ENCODE results near the gene BAMBI.

Gene BAMBI

DNA sequence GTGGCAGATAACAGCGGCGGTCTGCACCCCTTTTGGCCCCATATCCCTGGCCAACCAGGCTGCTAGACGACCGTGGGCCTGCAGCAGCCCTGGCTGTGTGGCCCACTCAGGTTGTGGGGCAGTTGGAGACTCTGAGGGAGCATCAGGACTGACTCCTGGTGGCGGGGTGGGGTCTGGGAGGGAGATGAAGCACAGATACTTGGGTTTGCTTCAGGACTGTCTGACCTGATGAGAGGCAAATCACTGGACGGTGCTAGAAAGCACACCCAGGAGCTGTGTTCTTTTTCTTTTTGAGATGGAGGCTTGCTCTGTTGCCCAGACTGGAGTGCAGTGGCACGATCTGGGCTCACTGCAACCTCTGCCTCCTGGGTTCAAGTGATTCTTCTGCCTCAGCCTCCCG lies 28.2 kb downstream of the BAMBI start:
- DNase-seq (ENCODE audit: low read depth), result no peak

DNA sequence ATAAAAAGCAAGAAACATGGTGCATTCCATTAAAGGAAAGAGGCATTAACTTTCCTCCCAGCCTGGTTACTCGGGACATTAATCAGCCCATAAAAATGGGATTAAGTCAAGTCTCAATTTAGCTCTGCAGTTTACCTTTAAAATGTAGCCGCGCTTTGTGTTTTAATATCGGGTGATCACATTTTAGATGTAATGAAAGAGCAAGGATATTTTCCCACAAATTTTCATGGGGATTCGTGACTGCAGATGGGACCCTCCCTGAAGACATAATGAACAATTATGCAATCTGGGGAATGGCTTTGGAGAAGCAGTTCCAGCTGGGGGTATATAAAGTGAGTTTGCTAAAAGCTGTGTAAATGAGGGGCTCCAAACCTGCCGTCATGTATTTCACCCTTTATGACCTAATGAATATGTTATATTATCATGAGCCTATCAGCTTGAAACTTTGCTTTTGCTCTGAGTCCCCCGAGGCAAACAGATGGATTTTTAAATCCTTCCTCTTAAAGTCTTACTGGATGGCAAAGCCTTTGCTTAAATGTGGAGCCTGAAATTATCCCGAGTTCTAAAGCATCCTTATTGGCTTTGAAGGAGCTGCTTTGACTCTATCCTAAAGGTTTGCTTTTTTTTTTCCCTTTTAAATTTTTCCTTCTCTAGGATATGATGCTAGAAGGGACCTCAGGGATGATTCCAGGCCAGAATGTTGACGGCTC lies 31.8 kb downstream of the BAMBI start:
- no peak for DNase-seq (ENCODE audit: low read depth)

DNA sequence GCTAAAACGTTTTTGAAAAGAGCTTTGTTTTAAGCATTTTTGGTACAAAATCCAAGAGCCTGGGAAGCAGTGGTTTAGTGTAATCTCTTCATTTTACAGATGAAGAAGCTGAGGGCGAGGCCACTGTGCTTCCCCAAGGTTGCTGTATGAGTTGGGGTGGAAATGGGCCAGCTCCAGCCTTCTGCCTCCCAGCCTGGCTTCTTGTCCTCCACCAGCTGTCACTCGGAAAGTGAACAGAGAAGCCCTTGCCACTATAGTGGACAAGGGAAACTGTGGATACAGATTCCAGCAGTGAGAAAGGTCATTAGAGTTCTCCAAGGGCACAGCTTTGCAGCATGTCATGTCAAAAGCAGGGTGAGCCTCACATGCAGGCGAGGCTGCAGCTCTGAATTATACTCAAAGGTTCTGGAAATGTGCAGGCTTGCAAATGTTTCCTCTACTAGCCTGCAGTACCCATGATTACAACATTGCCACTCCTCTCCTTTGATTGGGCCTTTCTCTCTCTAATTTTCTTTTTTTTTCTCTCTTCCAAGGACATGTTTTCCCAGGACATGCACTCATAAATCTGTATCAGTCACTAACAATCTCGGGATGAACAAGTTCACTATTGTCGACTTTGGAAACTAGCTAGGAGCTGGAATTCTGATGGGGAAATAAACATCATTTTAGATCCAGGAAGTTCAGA lies 33.0 kb downstream of the BAMBI start:
- DNase-seq (ENCODE audit: low read depth), result no peak

DNA sequence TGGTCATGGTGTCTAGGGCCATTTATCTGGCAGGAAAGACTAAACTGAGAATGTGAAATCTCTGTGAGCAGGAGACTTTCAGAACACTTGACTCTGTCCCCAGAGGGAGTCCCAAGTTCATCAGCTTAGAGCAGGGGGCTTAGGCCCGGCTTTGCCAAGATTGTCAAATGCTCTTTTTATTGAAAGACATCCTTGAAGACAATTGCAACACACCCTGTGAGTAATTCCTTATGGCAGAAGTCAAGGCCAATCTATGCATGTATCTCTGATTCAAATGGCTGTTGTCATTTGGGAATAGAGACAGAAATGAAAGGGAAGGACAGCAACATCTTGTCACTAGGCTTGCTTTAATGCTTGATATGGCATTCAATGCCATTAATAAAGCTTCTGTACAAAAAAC lies 33.7 kb downstream of the BAMBI start:
- DNase-seq (ENCODE audit: low read depth), result no peak

DNA sequence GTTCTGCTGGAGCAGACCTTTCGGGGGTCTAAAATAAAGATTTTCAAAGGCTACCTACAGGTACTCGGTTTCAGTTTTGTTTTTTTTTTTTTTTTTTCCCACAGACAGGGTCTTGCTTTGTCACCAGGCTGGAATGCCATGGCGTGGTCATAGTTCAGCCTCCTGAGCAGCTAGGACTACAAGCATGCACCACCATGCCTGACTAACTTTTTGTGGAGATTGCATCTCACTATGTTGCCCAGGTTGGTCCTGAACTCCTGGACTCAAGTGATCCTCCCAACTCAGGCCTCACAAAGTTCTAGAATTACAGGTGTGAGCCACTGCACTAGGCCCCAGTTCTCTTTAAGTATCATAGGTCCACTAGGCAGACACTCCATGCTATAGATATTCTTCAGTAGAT lies 34.5 kb downstream of the BAMBI start:
- no peak for DNase-seq (ENCODE audit: low read depth)

DNA sequence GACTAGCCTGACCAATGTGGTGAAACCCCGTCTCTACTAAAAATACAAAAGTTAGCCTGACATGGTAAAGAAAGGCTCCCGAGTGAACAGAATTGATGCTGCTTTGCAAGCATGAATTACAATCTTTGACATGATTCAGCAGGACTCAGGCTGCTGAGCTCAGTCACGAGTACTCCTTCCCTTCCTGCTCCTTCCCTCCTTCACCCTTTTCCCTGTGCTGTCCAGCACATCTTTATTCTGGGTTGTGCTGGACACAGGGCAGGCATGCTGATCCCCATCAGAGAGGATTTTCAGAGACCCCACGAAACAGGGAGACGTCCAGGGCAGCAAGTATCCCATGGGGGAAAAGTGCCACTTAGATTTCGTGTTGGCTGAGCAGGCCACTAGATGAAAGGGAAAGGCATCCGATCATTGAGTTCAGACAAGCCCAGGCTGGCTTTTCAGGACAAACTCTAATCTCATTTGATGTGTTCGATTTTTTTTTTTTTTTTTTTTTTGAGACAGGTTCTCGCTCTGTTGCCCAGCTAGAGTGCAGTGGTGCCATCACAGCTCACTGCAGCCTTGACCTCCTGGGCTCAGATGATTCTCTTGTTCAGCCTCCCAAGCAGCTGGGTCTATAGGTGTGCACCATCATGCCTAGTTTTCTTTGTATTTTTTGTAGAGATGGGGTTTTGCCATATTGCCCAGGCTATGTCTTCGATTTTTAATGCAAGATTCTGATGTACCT lies 36.5 kb downstream of the BAMBI start:
- DNase-seq (ENCODE audit: low read depth), result no peak

DNA sequence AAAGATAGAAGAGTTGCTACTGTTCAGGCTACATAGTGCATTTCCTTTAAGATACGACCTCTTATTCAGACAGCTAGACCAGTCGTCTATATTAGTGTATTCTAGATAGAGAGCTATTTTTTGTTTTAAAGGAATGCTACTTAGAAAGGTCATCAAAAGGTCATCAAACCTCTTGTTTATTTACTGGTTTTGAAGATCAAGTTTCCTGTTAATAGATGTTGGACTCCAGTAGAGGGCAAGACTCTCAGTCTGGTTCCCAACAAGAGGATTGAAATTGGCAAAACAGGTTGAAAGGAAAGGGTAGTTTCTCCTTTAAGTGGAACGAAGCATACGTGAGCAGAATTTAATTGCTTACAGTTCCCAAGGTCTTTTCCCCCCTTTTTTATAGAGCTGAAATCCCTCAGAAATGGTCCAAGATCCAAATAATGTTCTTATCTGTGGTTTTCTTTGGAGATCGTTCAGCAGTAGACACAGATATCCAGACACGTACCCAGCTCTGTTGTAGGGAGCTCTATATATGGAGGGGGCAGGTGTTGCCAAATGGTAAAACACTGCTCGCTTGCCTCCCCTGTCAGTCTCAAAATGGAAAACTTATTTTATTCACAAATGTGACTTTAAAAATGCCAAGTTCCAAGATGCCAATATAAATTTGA lies 37.2 kb downstream of the BAMBI start:
- DNase-seq (ENCODE audit: low read depth), result no peak

DNA sequence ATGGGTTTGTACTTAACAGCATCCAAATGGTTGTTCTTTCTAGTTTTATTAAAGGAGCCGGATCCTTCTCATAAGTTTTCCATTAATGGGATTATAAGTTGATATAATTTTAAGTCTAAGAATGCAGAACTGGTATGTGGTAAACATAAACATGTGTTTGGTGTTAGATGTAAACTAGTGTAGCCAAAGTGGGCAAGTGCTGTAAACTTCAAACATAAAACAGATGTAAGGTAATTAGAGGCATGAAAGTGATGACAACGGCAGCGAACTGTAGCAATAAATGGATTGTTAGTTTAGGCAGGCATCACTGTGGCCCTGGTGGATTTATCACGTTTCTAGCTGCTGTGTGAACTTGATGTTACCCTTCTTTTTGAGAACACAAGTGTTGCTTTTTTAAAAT lies 37.9 kb downstream of the BAMBI start:
- DNase-seq (ENCODE audit: low read depth), result no peak

DNA sequence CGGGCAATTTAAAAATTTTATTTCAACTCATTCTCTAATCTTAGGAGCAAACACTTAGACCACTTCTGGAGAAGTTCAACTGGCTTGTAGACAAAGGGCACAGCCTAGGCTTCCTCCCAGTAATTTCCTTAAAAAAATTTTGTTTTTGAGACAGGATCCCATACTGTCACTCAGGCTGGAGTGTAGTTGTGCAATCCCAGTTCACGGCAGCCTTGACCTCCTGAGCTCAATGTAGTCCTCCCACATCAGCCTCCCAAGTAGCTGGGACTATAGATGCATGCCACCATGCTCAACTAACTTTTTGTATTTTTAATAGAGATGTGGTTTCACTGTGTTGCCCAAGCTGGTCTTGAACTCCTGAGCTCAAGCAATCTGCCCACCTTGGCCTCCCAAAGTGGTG lies 38.4 kb downstream of the BAMBI start:
- no peak for DNase-seq (ENCODE audit: low read depth)

DNA sequence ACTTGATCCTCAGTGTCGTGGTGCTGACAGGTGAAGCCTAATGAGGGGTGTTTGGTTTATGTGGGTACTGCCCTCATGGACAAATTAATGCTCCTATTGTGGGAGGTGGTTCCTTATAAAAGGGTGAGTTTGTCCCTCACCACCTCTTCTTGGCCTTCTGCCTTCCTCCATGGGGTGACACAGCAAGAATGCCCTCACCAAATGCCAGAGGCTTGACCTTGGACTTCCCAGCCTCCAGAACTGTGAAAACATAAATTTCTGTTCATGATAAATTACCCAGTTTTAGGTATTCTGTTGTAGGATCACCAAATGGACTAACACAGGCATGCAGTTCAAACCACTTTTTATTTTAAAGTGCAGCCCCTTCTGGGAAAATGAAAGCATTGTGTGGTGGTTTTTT lies 39.4 kb downstream of the BAMBI start:
- DNase-seq (ENCODE audit: low read depth), result no peak

DNA sequence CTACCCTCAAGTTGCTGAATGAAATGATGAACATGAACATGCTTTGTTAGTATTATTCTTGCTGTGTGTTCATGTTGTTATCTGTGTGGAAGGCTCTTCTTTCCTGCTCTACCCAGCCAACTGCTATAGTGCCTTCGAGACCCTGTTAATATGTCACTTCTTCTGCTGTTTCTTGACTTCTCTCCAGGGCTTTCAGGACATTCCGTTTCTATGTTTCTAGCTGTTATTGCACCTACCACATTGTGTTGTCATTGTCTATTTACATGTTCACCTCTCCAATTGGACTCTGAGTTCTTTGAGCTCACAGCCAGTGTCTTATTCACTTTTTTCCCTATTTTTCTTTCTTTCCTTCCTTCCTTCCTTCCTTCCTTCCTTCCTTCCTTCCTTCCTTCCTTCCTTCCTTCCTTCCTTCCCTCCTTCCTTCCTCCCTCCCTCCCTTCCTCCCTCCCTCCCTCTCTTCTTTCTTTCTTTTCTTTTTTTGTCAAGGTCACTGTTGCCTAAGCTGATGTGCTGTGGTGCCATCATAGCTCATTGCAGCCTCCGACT lies 40.4 kb downstream of the BAMBI start:
- no peak for DNase-seq (ENCODE audit: low read depth)

DNA sequence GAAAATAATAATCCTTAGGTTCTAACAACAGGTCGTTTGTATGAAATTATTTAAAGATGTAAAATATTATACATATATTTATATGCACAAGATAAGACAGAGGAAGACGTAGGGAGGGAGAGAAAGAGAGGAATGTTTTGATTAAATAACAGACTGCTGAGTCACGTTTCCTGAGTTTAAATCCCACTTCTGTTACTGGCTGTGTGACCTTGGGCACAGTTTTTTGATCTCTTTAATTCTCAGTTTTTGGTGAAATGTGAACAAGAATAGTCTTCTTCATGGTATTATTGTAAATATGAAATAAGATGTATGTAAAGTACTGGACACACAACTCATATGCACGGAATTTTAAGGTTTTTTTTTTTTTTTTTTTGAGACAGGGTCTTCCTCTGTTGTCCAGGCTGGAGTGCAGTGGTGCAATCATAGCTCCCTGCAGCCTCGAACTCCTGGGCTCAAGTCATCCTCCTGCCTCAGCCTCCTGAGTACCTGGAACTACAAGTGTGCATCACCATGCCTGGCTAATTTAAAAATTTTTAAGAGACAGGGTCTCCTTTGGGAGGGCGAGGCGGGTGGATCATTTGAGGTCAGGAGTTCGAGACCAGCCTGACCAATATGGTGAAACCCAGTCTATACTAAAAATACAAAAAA lies 42.6 kb downstream of the BAMBI start:
- DNase-seq (ENCODE audit: low read depth), result no peak

DNA sequence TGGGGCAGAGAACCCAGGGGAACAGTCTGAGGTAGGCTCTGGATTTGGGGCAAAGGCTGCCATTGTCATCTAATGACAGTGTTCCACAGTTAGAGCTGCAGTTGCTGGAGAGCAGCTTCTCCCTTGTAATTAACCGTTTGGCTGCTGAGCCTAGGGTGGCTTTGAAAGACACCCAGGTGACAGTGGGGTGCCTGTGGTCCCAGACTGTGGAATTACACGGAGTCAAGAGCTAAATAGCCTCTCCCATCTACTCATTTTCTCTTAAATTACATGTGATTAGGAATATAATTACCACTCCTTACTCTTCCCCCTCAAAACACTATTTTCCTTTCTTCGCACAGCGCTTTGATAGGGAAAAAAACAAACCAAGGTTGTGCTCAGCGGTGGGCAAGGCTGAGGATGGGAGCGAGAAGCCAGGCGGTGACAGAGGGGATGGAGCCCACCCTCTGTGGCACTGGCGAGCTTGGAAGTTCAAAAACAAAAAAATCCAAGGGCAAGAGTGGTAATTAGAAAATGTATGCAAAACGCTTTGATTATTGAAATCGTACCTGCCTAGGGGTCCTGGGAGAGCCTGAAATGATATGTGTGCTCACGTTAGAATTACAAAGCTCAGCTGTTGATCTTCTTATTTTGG lies 44.1 kb downstream of the BAMBI start:
- DNase-seq (ENCODE audit: low read depth), result no peak

DNA sequence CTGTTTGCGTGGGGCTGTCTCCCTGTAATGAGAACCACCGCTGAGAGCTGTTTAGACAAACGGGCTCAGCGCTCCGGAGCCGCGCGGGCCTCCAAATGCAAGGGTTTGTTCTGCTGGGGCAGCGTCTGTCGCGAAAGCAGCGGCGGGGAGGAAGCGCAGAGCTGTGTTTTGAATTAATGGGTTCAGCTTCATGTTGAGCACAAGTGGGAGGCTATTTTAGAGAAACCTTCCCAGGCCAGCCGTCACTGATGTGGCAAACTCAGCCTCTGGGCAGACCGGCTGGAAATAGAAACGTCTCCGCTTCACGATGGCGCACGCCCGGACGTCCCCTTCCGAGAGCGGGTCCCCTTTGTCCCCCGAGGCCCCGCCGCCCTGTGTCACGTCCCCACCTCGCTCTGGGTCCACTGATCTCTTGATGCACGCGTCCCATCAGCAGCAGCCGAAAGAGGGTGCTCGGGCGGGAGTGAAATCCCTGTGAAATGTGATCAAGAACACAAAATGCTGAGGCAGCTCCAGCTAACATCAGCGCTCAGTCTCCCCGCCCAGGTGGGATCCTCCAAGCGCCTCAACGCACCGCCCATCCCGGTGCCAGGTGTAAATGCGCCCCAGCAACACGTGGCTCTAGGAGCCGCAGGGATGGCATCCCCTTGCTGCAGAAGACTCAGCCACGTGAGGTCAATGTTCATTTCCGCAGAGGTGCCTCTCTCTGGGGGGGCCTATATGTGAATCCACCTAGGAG lies 44.9 kb downstream of the BAMBI start:
- DNase-seq (ENCODE audit: low read depth), result no peak

DNA sequence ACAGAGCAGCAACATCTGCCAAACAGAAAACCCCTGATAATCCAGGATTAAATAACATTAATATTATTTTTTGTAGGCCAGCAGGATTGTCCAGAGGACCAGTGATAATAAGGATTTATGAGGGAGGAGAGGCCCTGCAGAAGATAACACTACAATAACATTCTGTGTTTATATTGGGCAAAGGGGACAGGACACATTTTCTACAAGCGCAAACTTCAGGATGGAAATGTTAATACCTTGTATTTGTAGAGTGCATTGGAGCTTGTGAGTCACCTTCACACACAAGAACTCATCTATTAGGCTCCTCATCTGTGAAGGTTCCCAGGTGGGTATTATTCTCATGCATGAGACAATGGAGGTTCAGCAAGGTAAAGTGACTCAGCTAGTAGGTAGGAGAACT lies 51.0 kb downstream of the BAMBI start:
- no peak for DNase-seq (ENCODE audit: low read depth)

DNA sequence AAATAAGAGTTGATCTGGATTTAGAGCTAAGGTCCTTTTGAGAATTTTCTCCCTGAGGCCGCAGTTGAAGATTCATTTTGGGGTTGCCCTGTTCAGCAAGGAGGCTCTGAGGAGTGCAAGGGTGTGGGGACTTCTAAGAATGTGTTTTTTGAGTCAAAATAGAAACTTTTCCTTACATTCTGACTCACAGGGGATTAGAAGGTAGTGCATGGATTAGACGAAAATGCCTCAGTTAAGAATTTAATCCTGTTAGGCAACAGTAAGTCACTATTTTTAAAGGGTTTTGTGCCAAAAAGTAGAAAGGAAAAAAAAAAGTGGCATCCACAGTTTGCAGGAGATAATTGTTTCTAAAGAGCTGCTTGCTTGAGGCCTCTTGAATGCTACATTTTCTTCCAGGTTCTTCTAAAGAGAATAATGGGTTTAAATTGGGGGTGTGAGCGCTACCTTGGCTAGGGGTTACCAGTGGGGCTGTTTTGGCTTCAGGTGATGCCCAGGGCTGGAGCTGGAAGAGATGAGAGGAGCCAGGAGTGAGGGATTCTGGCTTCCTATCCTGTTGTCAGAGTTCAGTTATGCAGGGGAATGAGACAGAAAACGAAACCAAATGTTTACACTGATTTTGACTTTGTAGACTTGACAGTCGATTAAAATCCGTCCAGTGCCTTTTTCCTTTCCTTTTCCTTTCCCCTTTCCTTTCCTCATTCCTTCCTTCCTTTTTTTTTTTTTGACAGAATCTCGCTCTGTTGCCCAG lies 52.9 kb downstream of the BAMBI start:
- DNase-seq (ENCODE audit: low read depth), result no peak

DNA sequence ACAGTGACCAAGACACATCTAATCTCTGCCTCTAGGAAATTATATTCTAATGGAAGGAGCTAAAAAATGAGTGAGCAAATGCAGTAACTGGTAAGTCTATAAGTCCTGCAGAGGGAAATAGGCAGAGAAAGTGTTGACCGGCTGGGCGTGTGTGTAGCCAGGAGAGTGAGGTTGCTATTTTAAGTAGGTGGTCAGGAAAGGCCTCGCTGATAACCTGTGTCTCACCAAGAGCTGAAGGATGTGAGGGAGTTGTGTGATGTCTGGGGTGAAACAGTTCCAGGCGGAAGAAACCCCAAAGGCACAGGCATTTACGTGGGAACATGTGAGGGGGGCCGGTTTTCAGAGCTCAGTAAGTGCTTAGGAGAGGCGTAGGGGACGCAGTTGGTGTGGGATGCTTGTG lies 54.8 kb downstream of the BAMBI start:
- no peak for DNase-seq (ENCODE audit: low read depth)
